GM18907 (cell line): Measurements from ENCODE around the gene USP30.
"Not testable (repeated sequence)": the region's sequence is repeated elsewhere in the genome, so short reads cannot be mapped to it uniquely, and the experiment has no call there.

Experiments used
- ATAC-seq: cut with Tn5 transposase; IDR thresholded peaks from one replicate; pipeline ENCODE4 v1.9.1; 2021; ENCODE audit warnings: mild to moderate bottlenecking, moderate library complexity; ENCODE audit not compliant: unreplicated experiment

Gene USP30

GRCh38 chr12:109052414-109053323, at the start of gene USP30:
TSS of gene USP30 (plus strand) at chr12:109052576. CDS start at chr12:109052679, 103 bp downstream.
- ATAC-seq: peak; percentile 81

- no peak for ATAC-seq
Measured at GRCh38 chr12:109004017-109004416, 48.4 kb upstream of the USP30 start.

DNA sequence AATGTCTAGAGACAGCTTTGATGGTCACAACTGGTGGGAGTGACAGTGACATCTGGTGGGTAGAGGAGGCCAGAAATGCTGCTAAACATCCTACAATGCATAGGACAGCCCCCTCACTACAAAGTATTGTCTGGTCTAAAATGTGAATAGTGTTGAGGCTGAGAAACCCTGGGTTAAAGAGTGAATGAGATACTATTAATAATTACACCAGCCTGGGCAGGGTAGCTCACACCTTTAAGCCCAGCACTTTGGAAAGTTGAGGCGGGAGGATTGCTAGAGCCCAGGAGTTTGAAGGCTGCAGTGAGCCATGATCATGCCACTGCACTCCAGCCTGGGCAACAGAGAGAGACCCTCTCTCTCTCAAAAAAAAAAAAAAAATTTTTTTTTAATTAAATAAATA, 42.6 kb upstream of the USP30 start:
- no peak for ATAC-seq

GRCh38 chr12:109010259-109010658, 42.1 kb upstream of the USP30 start:
- no peak for ATAC-seq

DNA sequence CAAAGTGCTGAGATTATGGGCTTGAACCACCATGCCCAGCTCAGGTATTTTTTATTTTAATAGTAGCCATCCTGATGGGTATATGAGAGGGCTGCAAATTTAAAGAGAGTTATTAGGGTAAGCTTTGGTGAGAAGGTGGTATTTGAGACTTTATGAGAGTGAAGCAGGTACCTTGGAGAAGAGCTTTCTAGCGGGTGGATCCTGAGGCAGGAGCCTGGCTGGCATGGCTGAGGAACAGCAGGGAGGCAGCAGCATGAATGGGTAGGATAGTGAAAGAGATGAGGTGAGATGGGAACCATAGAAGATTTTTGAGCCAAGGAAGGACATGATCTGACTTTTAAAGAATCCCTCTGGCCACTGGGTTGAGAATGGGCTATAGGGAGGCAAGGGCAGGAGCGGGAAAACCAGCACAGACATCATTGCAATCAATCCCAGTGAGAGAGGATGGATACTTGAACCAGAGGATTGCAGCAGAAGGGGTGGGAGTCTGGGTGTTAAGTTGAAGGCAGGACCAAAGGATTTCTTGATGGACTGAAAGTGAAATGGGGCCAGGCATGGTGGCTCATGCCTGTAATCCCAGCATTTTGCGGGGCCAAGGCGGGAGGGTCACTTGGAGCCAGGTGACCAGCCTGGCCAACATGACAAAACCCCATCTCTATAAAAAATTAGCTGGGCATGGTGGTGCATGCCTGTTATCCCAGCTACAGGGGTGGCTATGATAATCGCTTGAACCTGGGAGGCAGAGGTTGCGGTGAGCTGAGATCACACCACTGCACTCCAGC, 37.2 kb upstream of the USP30 start:
- ATAC-seq: no peak

DNA sequence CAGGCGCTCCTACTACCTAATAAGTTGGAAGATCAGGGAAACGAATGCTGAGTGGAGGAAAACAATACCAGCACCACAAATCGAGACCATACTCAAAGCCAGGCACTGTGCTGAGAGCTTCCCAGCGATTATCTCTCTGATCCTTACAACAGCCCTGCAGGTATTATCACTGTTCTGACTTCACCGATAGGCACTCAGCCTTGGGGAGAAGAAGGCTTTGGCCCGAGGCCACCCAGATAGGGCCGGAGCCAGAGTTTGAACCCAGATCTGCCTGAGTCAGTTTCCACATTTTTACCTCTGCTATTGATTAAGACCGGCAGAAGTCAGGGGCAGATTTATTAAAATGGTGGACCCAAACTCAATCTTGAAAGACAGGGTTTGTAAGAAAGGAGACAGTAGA, 36.4 kb upstream of the USP30 start:
- ATAC-seq: no peak

- no peak for ATAC-seq
Measured at GRCh38 chr12:109016978-109017377, 35.4 kb upstream of the USP30 start.

DNA sequence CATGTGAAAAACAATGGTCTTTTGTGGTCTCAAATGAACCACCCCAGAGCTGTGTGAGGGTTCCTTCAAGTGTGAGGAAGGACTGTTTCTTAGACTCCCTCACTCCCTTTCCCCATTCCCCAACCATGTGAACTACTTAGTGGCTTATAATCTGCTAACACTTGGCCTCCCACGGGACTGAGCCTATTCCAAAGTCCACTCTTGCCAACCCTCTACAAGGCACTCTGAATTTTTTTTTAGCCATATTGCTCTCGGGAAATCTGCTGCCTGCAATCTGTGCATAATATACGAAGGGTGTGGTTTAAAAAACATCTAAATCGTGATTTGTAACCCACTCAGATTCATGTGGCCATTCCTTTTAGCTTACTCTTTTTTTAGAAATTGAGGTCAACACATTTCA, 34.1 kb upstream of the USP30 start:
- ATAC-seq: no peak

DNA sequence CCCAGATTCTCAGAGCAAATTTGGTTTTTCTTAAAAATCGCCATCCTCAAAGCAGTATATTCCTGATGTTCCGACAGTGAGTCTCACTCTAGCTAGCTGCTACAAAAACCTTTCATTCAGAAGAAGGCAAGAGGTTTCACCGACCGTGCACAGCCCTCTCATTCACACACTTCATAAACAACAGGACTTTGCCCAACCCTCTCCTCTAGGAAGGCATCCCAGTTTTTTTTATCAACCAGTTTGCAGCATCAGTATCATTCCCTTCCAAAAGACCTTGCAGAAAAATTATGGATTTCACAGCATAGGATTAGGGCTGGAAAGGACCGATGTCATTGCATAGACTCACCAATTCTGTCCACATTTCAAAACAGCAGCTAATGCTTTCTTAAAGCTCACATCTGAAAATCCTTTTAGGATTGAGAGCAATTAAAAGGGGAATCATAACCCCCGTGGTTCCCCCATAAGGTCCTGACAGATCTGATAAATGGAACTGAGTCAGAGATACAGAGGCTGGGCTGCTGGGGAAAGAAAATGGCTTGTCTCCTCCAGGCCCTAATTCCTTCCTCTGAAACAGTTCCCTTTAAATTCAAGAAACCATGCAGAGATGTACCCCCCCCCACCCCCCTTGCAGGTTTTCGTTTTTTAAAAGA, 32.1 kb upstream of the USP30 start:
- no peak for ATAC-seq

GRCh38 chr12:109020796-109021380, 31.5 kb upstream of the USP30 start, which contains the start of gene SVOP:
TSS of gene SVOP (minus strand) at chr12:109021068. CDS start at chr12:109020868, 200 bp downstream.
- ATAC-seq: no peak

DNA sequence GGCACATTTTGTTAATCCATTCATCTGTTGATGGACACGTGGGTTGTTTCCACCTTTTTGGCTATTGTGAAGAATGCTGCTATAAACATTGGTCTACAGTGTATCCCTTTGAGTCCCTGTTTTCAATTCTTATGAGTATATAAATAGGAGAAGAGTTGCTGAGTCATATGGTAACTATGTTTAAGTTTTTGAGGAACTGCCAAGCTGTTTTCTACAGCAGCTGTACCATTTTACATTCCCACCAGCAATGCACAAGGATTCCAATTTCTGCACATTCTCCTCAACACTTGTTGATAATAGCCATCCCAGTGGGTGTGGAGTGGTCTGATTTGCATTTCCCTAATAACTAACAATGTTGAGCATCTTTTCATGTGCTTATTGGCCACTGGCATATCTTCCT, 24.6 kb upstream of the USP30 start:
- no peak for ATAC-seq

DNA sequence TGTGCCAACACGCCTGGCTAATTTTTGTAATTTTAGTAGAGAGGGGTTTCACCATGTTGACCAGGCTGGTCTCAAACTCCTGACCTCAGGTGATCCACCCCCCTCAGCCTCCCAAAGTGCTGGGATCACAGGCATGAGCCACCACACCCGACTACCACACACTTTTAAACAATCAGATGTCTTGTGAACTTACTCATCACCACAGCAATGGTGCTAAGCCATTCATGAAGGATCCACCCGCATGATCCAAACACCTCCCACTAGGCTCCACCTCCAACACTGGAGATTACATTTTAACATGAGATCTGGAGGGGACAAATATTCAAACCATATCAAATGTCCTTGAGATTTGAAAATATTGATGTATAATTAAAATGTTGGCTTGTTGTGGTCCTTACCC, 23.8 kb upstream of the USP30 start:
- not testable (repeated sequence) for ATAC-seq

GRCh38 chr12:109029411-109029810, 23.0 kb upstream of the USP30 start:
- ATAC-seq: no peak

- no peak for ATAC-seq
Measured at GRCh38 chr12:109033239-109034196, 18.9 kb upstream of the USP30 start.

DNA sequence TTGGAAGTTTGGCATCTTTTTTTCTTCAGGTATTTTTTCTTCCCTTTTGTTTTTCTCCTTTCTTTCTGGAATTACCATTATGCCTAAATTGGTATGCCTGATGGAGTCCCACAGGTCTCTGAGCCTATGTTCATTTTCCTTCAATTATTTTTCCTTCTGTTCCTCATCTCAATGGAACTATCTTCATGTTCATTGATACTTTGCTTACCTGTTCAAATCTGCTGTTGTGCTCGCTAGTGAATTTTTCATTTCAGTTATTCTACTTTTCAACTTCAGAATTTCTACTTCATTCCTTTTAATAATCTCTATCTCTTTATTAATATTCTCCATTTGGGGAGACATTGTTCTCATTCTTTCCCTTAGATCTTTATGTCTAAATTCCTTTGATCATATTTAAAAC, 15.4 kb upstream of the USP30 start:
- ATAC-seq: no peak

- ATAC-seq: no peak
Measured at GRCh38 chr12:109044241-109044640, 8.1 kb upstream of the USP30 start.

GRCh38 chr12:109047081-109047805, 5.1 kb upstream of the USP30 start:
- ATAC-seq: no peak

DNA sequence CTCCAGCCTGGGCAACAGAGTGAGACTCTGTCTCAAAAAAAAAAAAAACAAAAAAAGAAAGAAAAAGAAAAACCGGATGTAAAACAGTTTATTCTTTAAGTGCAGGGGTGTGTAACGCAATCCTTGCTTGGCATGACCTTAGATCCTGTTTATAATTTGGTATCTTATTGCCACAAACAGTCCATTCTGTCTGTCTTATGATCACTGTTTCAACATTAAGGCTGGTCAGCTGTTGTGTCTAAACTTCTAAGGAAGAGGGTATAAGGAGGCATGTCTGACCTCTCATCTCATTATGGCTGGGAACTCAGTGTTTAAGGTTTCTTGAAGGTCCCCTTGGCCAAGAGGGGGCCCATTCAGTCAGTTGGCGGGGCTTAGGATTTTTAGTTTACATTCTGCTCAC, 3.7 kb upstream of the USP30 start:
- not testable (repeated sequence) for ATAC-seq

DNA sequence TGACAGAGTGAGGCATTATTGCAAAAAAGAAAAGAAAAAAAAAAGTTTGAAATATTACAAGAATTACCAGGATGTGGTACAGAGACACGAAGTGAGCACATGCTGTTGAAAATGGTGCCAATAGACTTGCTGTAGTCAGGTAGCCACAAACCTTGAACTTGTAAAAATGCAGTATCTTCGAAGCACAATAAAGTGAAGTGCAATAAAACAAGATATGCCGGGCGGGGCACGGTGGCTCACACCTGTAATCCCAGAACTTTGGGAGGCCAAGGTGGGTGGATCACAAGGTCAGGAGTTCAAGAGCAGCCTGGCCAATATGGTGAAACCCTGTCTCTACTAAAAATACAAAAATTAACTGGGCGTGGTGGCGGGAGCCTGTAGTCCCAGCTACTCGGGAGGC, 2.6 kb upstream of the USP30 start:
- ATAC-seq: not testable (repeated sequence)
